Fibroblast of skin of scalp (primary cell): ENCODE measurements around the gene CBX6.

Source experiments
- DNase-seq: peaks from one replicate; pipeline ENCODE4 v3.0.0-alpha.2; 2013

The CBX6 gene

DNA sequence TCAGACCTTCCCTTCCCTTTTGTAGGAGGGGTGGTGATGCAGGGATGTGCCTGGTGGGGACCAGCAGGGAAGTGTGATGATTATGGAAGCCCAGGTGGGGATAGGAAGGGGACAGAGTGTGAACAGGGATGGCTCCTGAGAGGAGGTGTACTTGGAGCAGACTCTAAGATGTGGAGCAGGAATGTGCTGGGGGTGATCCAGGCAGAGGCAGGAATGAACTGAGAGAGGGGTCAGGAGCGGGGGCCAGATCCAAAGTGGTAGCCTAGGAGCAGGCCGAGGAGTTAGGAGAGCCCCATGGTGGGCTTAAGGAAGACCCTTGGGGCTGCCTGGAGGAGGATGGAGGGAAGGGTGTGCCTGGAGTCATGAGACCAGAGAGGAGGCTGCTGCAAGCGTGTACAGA lies 31.9 kb downstream of the CBX6 start:
- no peak for DNase-seq

DNA sequence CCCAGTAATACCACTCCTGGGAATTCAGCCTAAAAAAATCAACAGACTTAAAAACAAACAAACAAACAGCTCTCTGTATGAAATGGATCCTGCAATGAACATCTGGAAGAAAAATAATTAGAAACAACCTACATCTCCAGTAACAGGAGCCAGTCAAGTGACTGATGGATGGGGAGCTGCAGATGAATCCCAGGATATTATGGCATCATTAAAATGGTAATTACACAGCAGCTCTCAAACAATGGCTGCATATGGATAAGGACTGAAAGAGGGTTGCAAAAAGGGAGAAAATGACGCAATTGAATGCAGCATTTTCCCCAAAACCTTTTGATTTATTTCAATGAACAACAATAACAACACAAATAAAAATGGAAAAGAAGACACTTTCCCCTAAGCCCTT lies 32.3 kb downstream of the CBX6 start:
- DNase-seq: no peak

DNA sequence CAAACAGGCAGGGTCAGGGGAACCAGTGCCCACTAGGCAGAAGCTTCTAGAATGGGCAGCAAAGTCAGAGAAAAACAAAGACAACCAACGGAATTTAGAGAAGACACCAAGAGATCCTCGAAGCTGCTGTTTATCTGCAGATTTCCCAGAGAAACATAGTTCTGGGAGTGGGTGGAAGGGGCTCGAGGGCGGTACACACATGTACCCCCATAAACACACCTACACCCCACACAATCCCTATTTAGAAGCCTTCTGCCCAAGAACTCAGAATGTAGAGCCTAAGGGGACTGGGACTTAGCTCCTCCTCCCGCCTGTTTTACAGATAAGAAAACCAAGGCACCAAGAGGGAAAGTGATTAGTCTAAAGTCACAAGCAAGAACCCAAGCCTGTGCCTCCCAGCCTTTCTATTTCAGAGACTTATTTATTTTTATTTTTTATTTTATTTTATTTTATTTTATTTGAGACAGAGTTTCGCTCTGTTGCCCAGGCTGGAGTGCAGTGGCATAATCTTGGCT lies 34.5 kb downstream of the CBX6 start:
- no peak for DNase-seq

DNA sequence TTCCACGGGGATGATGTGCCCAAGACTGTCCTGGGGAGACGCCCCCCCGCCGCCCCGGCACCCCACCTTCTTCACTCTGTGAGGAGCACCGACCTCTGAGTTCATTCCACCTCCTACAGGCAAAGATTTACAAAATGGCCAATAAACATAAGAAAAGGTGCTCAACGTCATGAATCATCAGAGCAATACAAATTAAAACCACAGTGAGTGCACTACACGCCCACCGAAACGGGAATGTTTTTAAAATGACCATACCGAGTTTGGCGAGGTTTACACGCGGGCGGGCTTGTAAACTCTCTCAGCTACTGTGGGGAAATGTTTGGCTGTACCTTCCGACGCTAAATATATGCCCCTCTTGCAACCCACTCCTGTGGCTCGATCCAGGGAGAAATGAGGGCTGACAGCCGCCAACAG lies 36.1 kb downstream of the CBX6 start:
- no peak for DNase-seq

DNA sequence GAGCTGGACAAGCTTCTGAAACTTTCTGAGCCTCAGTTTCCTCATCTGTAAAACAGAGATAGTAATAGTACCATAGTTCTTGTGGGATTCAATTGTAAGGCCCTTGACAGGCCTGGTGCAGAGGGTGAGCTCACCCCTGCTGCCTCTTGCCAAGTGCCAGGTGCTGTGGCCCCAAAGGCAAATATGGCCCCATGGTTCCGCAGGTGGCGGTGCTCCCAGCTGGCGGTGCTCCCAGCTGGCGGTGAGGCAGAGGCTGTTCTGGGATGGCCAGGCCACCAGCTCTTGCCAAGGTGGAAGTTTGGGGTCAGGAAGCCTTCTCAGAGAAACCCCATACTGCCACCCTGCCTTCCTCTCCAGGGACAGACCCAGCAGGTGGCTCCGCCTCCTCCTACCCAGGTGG lies 37.0 kb downstream of the CBX6 start:
- no peak for DNase-seq

DNA sequence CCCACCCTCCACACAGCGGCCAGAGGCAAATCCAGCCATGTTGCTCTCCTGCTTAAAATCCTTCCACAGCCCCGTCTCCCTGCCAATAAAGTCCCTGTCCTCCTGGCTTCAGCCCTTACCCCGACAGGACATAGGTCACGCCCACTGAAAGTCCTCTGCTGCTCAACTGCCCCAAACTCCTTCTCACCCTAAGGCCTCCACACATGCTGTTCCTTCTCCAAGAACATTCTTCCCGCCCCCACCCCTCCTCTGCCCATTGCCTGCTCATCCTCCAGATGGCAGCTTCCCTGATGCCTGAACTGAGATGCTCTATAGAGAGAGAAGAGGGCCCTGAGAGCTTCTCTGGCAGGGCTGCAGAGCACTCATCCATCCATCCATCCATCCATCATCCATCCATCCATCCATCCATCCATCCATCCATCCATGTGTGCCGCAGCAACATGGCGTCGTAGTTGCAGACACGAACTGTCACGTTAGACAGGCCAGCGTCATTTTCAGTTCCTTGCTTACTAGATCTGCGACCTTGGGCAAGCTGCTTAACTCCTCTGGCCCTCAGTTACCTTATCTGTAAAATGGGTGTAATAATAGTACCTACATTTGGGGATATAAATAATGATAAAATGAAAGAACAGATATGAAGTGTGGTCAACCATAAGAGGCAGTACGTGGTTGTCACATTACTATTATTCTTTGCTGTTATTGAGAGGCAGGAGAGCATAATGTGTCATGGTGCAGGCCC lies 37.6 kb downstream of the CBX6 start:
- no peak for DNase-seq

DNA sequence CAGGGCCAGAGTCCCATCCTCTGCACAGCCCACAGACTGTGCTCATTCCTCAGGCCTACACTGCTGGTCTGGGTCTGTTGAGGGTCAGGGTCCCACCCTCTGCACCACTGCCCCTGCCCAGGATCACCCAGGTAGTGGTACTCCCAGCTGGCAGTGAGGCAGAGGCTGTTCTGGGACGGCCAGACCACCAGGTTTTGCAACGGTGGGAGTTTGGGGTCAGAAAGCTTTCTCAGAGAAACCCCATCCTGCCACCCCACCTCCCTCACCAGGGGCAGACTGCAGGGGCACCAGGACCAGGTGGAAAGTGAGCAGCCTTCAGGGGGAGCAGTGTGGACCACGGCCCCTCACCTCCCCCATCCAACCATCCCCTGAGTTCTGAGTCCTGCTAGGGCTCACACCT lies 39.0 kb downstream of the CBX6 start:
- DNase-seq: no peak

DNA sequence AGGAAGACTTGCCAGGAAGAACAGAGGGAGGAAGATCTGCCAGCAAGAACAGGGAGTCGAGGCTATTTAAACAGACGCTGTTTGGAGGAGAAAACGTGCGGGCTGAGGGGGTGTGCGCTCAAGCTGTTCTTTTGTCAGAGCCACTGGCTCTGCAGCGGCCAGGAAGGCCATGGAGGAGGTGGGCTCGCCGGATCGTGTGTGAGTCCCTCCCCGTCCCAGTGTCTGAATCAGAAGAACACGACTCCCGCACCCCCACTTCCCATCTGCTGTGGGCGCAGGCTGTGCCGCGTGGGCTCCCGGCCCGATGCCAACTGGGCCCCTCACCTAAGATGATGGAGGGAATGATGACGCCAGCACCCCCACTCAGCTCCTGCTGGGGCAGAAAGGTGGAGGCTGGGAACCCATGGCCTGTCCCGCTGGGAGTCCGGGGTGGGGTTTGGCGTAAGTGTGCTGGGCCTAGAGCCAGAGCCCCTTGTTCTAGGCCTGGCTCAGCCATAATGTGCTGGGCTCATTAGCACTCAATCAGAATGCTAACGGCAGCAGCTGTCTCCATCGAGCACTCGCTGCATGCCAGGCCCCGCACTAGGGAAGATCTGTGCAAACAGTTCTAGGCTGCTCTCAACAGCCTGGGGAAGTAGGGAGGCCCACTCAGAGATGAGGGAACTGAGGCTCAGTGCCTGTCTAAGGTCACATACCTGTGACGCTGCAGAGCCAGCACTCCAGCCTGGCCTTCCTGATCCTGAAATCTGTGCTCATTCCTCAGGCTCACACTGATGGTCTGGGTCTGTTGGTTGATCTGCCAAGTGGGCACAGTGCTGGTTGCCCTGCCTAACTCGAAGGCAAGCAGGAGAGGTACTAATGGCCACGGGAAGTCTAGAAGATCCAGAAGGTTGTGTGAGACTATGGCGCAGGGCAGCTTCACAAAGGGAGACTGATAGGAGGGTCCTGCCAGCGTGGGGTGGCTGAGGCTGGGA lies 39.7 kb downstream of the CBX6 start:
- no peak for DNase-seq

DNA sequence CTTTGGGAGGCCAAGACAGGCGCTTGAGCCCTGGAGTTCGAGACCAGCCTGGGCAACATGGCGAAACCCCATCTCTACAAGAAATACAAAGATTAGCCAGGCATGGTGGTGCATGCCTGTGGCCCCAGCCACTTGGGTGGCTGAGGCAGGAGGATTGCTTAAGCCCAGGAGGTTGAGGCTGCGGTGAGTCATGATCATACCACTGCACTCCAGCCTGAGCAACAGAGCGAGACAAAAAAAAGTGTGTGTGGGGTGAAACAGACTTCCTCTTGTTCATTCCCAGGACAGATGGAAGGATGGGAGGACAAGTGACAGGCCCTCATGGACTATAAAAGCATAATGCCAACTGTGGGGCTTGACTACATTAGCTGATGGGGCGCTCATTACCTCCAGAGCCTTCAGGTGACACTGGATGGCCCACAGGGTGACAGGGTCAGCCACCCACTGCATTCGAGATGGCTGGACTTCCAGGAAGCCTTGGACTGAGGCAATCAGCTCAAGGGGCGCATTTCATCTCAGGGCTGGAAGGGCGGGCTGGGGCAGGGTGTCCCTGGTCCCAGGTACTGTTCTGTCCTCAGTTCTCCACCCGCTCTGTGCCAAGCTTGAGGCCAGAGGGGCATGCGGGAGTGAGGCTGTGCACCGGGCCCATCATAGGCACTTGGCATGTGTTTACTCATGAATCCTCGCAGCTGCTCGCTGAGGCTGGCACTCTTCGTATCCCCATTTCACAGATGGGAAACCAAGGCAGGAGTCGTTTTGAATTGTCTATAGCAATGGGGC lies 40.7 kb downstream of the CBX6 start:
- peak; percentile 66 for DNase-seq

DNA sequence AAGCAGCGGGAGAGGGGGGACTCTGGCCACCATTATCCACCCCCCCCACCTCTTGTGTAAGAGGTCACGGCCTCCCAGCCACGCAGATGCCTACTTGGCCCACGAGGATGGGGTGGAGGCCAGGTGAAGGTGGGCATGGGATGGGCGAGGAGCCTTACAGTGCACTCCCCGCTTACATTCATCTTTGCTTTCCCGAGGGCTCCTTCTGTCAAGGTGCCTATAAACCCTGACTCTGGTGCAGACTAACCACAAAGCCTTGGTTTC lies 41.2 kb downstream of the CBX6 start:
- no peak for DNase-seq

DNA sequence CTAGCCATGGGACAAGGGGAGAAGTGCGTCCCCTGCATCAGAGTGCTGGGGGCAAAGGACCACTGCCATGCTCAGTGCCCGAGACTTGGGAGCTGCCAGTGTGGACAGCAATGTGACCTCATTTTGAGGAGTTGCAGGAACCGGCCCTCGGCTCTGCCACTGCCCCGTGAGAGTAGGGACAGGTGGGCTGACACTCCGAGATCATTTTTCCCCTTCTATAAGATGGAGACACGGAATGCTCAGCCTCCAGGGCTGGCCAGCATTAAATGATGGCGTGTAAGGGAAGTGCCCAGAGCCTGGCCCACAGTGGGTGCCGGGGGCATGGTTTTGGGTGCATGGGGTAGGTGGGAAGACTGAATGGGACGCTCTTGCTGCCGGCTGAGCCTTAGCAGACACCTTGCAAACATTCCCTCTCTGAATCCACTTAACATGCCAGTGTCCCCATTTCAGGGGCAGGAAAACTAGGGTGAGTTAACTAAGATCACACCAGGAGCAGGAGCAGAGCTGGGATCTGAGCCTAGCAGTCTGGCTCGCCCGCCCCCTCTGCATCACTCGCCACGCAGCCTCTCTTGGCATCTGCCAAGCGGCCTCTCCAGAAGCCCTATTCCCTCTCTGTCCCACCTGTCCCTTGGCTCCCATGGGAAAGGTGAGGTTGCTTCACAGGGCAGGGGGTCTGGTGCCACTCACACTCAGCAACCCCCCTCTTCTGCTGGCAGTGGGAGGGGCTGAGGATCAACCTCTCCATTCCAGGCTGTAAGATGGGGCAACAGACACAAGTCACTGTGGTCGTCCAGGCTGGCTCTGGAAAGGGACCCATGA lies 41.8 kb downstream of the CBX6 start:
- DNase-seq: no peak

DNA sequence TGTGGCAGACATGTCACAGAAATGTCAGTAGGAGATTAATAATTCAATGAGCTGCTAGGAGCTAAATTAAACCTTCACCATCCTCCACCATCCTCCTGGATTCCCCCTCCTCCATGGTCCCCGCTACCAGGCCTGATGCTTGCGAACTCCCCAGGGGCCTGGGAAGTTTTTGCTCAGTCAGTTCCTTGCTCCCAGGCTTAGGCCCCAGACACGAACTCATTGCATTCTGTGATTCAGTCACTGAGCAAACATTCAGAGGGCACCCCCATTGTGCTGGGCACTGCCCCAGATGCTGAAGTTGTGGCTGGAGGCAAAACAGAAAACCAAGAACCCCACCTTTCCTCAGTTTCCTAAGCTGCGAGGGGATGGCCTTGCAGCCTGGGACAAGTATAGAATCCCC lies 42.5 kb downstream of the CBX6 start:
- DNase-seq: peak; percentile 40

DNA sequence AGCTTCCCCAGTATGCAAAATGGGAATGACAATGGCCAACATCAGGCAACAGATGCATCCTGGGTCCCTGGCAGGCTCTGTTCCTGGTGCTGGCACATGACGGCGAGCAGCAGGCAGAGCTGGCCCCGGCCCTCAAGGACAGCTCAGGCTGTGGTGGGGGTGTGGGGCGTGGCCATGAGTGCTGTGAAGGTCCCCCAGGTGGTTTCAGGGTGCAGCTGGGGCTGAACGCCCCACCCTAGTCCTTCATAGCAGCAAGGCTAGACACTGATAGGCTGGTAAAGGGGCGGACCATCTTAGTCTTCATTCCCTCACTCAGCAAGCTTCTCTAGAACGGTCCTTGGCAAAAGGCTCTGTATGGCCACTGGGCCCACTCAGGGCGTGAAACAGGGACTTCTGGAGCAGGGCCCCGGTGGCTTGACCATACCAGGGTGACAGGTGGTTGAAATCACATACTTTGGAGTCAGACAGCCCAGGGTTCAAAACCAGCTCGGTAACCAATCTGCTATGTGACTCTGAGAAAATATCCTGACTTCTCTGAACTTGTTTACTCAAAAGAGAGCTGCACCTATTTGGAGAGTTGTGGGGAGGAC lies 43.3 kb downstream of the CBX6 start:
- DNase-seq: no peak

DNA sequence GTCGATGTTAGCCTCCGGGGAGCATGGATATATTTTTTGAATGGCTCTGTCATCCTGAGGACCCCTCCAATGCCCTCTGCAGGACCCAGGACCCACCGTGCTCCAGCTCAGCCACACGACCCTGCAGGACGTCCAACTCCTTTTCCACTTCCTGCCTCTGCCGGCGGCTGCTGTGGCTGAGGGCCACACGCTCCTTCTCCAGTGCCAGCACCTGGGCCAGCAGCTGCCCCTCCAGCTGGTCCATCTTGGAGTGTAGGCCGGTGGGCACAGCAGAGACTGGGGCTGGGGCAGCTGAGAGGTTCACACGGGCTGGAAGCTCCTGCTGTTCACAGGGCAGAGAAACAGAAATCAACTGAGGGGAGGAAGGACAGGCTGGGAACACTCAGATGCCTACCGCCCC lies 43.8 kb downstream of the CBX6 start:
- DNase-seq: no peak

DNA sequence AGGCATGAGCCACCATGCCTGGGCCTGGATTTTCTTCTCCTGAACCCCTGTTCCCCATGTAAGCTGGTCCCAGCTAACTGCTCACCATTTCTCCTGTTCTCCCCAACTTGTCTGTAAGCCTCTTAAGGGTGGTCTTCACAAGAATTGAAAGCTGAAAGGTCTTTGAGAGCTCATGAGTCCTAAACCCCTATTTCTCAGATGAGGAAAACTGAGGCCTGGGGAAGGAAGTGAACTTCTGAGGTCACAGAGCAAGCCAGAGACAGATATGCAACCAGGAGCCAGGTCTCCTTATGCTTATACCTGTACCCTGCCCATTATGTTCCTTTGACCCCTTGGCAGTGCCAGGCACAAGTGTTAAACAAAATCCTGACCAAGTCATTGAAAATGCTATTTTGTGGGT lies 44.5 kb downstream of the CBX6 start:
- DNase-seq: no peak

DNA sequence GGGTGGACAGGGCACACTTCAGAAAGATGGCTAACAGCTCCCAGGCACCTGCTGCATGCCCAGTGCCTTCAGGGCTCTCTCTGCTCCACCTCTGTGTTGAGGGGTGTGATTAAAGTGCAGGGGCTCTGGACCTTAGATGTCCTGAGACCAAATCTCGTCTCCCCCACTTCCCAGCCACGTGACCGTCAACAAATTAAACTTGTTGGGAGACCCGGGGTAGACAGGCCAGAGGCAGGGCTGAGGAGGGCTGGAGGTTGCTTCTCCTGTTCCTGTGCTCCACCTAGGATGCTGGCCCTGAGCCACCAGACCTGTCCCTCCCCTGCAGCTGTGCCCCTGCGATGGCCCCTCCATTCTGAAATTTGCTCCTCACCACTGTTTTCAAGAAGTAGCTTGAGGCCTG lies 45.2 kb downstream of the CBX6 start:
- no peak for DNase-seq

DNA sequence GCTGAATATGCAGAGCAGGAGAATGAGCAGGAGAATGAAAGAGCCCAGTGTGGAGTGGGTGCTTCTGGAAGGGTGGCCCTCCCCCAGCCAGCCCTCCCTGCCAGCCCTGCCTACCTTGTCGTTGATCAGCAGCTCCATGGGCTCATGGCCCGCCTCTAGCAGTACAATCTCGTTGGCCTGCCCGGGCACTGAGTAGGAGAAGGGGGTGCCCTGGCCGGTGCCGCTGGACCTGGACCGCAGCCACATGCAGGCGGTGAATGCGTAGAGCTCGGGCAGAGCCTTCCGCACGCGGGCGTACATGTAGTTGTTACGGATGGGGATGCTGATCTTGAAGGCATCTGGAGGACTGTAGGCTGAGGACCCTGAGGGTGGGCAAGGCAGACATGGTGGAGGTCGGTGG lies 45.6 kb downstream of the CBX6 start:
- DNase-seq: no peak

DNA sequence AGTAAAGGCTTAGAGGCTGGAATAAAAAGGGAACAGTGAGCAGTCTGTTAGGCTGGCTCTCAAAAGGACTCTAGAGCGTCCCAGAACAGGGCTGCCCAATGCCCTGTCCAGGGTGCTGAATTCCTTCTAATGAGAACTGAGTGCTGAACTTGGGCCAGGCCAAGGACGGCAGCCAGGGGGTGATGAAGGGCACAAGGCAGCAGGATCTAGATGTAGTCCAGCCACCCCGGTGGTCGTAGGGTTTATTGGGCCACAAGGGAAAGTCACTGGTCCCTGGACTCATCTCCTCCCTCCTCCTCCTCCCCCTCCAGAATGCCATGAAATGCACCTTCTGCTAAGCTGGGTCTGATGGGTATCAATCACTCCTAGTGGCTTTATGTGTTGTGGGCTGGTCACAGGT lies 47.4 kb downstream of the CBX6 start:
- DNase-seq: peak; percentile 81

DNA sequence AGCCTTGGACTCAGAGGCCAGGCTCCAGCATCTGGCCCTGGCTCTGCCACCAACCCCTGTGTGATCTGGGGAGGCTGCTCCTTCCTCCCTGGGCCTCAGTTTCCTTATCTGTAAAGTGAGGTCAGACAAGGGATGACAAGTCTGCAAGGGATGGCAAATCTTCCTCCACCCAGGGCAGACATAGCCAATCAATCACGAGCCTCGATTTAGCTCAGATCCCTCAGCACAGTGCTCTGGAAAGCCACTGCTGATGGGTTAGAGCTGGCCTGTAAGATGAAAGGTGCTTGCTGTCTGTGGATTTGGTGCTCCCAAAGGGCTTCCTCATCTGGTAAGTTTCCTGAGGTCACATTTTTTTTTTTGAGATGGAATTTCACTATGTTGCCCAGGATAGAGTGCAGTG lies 48.4 kb downstream of the CBX6 start:
- DNase-seq: no peak

DNA sequence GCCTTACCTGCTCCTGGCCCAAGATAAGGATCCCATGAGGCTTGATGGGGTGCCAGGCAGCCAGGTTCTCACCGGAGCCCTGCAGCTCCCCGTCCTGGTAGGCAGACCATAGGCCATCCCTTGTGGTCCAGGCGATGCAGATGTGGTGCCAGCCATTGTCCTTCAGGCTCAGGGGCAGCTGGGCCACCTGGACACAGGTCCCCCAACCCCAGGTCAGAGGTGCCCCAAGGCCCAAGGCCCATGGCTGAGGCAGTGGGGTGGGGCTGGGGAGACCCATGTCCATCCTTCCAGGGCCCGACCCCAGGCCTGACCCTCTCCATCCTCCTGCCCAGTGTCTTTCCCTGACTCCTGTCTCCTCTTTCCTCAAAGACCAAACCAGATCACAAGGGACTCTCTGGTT lies 48.9 kb downstream of the CBX6 start:
- DNase-seq: no peak

DNA sequence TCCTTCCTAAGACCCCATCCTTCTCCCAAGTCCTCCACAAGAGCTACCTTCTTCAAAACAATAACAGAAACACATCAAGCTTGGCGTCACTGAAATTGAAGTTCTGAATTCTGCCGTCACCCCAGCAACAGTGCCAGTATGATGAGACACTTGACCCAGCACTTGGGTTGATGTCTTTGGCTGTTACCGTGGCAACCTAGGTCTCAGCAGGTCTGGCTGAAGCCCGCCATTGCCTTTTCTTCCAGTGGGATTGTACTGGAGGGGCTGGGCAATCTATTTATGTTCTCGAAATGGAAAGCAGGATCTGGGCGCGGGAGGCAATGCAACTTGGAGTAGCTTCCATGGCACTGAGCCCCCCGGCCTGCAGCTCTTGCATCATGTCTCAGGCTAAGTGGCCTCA lies 52.0 kb downstream of the CBX6 start:
- no peak for DNase-seq

DNA sequence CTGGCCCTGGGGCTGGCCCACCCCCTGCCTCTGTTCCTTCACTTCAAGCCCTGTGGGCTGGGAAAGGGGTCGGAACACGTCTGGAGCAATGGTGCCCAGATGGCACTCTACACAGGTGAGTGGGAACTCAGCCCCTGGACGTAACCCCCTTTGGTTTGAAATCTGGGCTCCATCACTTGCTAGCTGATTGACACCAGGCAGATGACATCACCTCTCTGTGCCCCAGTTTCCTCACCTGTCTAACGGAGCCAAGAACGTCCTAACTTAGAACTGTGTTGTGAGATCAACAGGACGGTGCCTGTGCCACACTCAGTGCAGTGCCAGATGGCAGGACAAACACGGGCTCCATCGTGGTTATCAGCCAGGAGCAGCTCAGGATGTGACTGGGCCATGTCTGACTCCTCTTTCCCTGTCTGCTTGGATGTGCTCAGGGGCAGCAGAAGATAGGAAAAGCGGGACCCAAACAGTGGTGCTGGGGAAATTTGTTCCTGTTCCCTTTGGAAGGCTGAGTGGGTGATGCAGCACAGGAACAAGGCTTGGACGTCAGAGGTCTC lies 52.6 kb downstream of the CBX6 start:
- no peak for DNase-seq
